Measurements from ENCODE around the gene ZBP1.
A peak's percentile ranks its signal among the peaks of the same experiment; 100 is the strongest.
"Not testable (repeated sequence)": the region's sequence is repeated elsewhere in the genome, so short reads cannot be mapped to it uniquely, and the experiment has no call there.

The ZBP1 gene

GRCh38 chr20:57638895-57639236, 18.6 kb upstream of the ZBP1 start:
- DNase-seq = no peak

- DNase-seq = no peak
Measured at GRCh38 chr20:57638173-57638894, 18.1 kb upstream of the ZBP1 start.

GRCh38 chr20:57633945-57634491, 13.8 kb upstream of the ZBP1 start:
- DNase-seq = no peak

- no peak for DNase-seq
Measured at GRCh38 chr20:57632286-57632685, 12.1 kb upstream of the ZBP1 start.

- DNase-seq = no peak
Measured at GRCh38 chr20:57630061-57630460, 9.8 kb upstream of the ZBP1 start.

- not testable (repeated sequence) for DNase-seq
Measured at GRCh38 chr20:57629491-57629901, 9.3 kb upstream of the ZBP1 start.

GRCh38 chr20:57628962-57629308, 8.7 kb upstream of the ZBP1 start:
- DNase-seq = not testable (repeated sequence)

GRCh38 chr20:57628047-57628961, 8.1 kb upstream of the ZBP1 start:
- DNase-seq = no peak

GRCh38 chr20:57627339-57627738, 7.1 kb upstream of the ZBP1 start:
- no peak for DNase-seq

GRCh38 chr20:57625978-57626377, 5.8 kb upstream of the ZBP1 start:
- DNase-seq = no peak

GRCh38 chr20:57625181-57625958, 5.1 kb upstream of the ZBP1 start:
- DNase-seq = no peak

- no peak for DNase-seq
Measured at GRCh38 chr20:57624124-57624523, 3.9 kb upstream of the ZBP1 start.

GRCh38 chr20:57622579-57623381, 2.6 kb upstream of the ZBP1 start:
- peak; percentile 28 to 45 for DNase-seq

- no peak for DNase-seq
Measured at GRCh38 chr20:57622201-57622570, 2.0 kb upstream of the ZBP1 start.

GRCh38 chr20:57621421-57622200, 1.4 kb upstream of the ZBP1 start:
- peak in 1 of 2 experiments; percentile 1 for DNase-seq

GRCh38 chr20:57620999-57621398, 773 bp upstream of the ZBP1 start:
- DNase-seq = no peak

- no peak for DNase-seq
Measured at GRCh38 chr20:57619051-57619831, 985 bp downstream of the ZBP1 start.

GRCh38 chr20:57618764-57619050, 1.5 kb downstream of the ZBP1 start:
- DNase-seq = no peak

GRCh38 chr20:57618091-57618763, 2.0 kb downstream of the ZBP1 start:
- DNase-seq = no peak

- no peak for DNase-seq
Measured at GRCh38 chr20:57617079-57617795, 3.0 kb downstream of the ZBP1 start.
